ENCODE data around the gene SYNPO2.
"Not testable (repeated sequence)": the region's sequence is repeated elsewhere in the genome, so short reads cannot be mapped to it uniquely, and the experiment has no call there.

Gene SYNPO2

GRCh38 chr4:118975449-118976192, 87.0 kb downstream of the SYNPO2 start:
- Histone ChIP-seq H3K27me3 (ENCODE audit: insufficient read depth, low read length, poor library complexity) (peaks cover 3% of the 10 kb centered on the region), H3K4me3 (ENCODE audit: low read depth in 1 of 2, low read length in 2 of 2) (no peak overlapping the region), H3K27ac (ENCODE audit: low read length) (no peak overlapping the region), H3K79me2 (ENCODE audit: insufficient read depth, low read length) (no peaks in the 10 kb centered on the region), H3K36me3 (ENCODE audit: insufficient read depth, low read length) (no peaks in the 10 kb centered on the region), H3K4me1 (ENCODE audit: insufficient read depth, low read length) (no peaks in the 10 kb centered on the region), H3K4me2 (ENCODE audit: insufficient read depth, low read length) (no peak overlapping the region), H3K9ac (ENCODE audit: low read depth, low read length) (no peak overlapping the region), H2AFZ (ENCODE audit: low read depth, low read length) (no peak overlapping the region), H3K9me3 (ENCODE audit: insufficient read depth, low read length, severe bottlenecking) (no peaks in the 10 kb centered on the region), H4K20me1 (ENCODE audit: insufficient read depth, low read length) (no peaks in the 10 kb centered on the region)
- DNase-seq (no peak), ATAC-seq (ENCODE audit: insufficient read depth, low read depth) (no peak)
- no peak for TF ChIP-seq EZH2 (IDR thresholded peaks at IDR 0.05; ENCODE audit: borderline replicate concordance, low read depth, low read length, severe bottlenecking)
- no peak for TF ChIP-seq CTCF (IDR thresholded peaks at IDR 0.05; ENCODE audit: borderline replicate concordance, extremely low read depth, low read length, poor library complexity, severe bottlenecking)

GRCh38 chr4:118976193-118976560, 87.5 kb downstream of the SYNPO2 start:
- not testable (repeated sequence) for H3K4me3 ChIP-seq (ENCODE audit: low read depth in 1 of 2, low read length in 2 of 2); DNase-seq; H3K79me2 ChIP-seq (ENCODE audit: insufficient read depth, low read length); H3K36me3 ChIP-seq (ENCODE audit: insufficient read depth, low read length); H3K27ac ChIP-seq (ENCODE audit: low read length); H3K4me2 ChIP-seq (ENCODE audit: insufficient read depth, low read length); H3K27me3 ChIP-seq (ENCODE audit: insufficient read depth, low read length, poor library complexity); H3K9ac ChIP-seq (ENCODE audit: low read depth, low read length); H3K4me1 ChIP-seq (ENCODE audit: insufficient read depth, low read length); H2AFZ ChIP-seq (ENCODE audit: low read depth, low read length); H4K20me1 ChIP-seq (ENCODE audit: insufficient read depth, low read length); ATAC-seq (ENCODE audit: insufficient read depth, low read depth); H3K9me3 ChIP-seq (ENCODE audit: insufficient read depth, low read length, severe bottlenecking)

GRCh38 chr4:118977100-118977499, 88.4 kb downstream of the SYNPO2 start:
- H3K79me2 ChIP-seq (ENCODE audit: insufficient read depth, low read length); DNase-seq; H4K20me1 ChIP-seq (ENCODE audit: insufficient read depth, low read length); H3K9ac ChIP-seq (ENCODE audit: low read depth, low read length); H3K27me3 ChIP-seq (ENCODE audit: insufficient read depth, low read length, poor library complexity); H2AFZ ChIP-seq (ENCODE audit: low read depth, low read length); H3K4me1 ChIP-seq (ENCODE audit: insufficient read depth, low read length); H3K4me2 ChIP-seq (ENCODE audit: insufficient read depth, low read length); ATAC-seq (ENCODE audit: insufficient read depth, low read depth); H3K4me3 ChIP-seq (ENCODE audit: low read depth in 1 of 2, low read length in 2 of 2); H3K9me3 ChIP-seq (ENCODE audit: insufficient read depth, low read length, severe bottlenecking); H3K36me3 ChIP-seq (ENCODE audit: insufficient read depth, low read length); H3K27ac ChIP-seq (ENCODE audit: low read length): not testable (repeated sequence)

- peaks cover 7% of the 10 kb centered on the region for H3K27me3 ChIP-seq (ENCODE audit: insufficient read depth, low read length, poor library complexity)
- no peak for ATAC-seq (ENCODE audit: insufficient read depth, low read depth)
- no peak overlapping the region for H2AFZ ChIP-seq (ENCODE audit: low read depth, low read length)
These were observed 91.1 kb downstream of the SYNPO2 start for GRCh38 chr4:118979712-118980111.

More at GRCh38 chr4:118979712-118980111, 91.1 kb downstream of the SYNPO2 start:
- Histone ChIP-seq H4K20me1 (ENCODE audit: insufficient read depth, low read length) (no peaks in the 10 kb centered on the region), H3K4me2 (ENCODE audit: insufficient read depth, low read length) (no peak overlapping the region), H3K79me2 (ENCODE audit: insufficient read depth, low read length) (no peaks in the 10 kb centered on the region), H3K27ac (ENCODE audit: low read length) (no peak overlapping the region), H3K36me3 (ENCODE audit: insufficient read depth, low read length) (no peaks in the 10 kb centered on the region), H3K9me3 (ENCODE audit: insufficient read depth, low read length, severe bottlenecking) (no peaks in the 10 kb centered on the region), H3K9ac (ENCODE audit: low read depth, low read length) (no peak overlapping the region), H3K4me3 (ENCODE audit: low read depth in 1 of 2, low read length in 2 of 2) (no peak overlapping the region), H3K4me1 (ENCODE audit: insufficient read depth, low read length) (no peaks in the 10 kb centered on the region)
- TF ChIP-seq CTCF (IDR thresholded peaks at IDR 0.05; ENCODE audit: borderline replicate concordance, extremely low read depth, low read length, poor library complexity, severe bottlenecking) (no peak), EZH2 (IDR thresholded peaks at IDR 0.05; ENCODE audit: borderline replicate concordance, low read depth, low read length, severe bottlenecking) (no peak)
- no peak for DNase-seq

Data from DND-41 (cell line).